Panc1 (cell line): Measurements from ENCODE around the gene SELENOM. TPM values are rescaled to one million over a fixed set of nuclear protein-coding genes. Genes with fewer than 3 reads are reported as not detected.
"Not testable (repeated sequence)": the region's sequence is repeated elsewhere in the genome, so short reads cannot be mapped to it uniquely, and the experiment has no call there.

Experiments used
- ATAC-seq: fragments of 200-7000 bp; cut with Tn5 transposase; 2 replicates; pipeline ENCODE4 v1.9.1; 2020; ENCODE audit warnings: mild to moderate bottlenecking, moderate library complexity
- BruUV-seq: library from RNA; stranded (reverse); fragments of 400-500 nt; replicated peaks from 2 replicates; lab custom pipeline; 2021; lab: Mats Ljungman, UMichigan
- CTCF ChIA-PET: fragments of 300-600 bp; sonication (Branson Sonifier 250); formaldehyde crosslinking; loops from one replicate; lab custom pipeline; 2022; ENCODE audit warnings: antibody characterized with exemption; lab: Charles Lee
- POLR2A ChIA-PET: fragments of 300-600 bp; sonication (Branson Sonifier 250); formaldehyde crosslinking; loops from one replicate; lab custom pipeline; 2022; ENCODE audit warnings: antibody characterized with exemption; lab: Charles Lee
- DNase-seq: peaks from one replicate; pipeline ENCODE4 v3.0.0-alpha.2; 2010; ENCODE audit warnings: low read depth, low spot score
- H3K27ac ChIP-seq: 2 replicates; pipeline ENCODE4 v1.5.1; 2011; ENCODE audit warnings: mild to moderate bottlenecking, low read length, inconsistent platforms
- H3K27me3 ChIP-seq: fragments of 200-500 bp; sonication (Bioruptor generic); 2 replicates; pipeline ENCODE4 v1.6.0; 2014; ENCODE audit warnings: low read length, inconsistent platforms; ENCODE audit not compliant: control insufficient read depth, insufficient read depth
- H3K36me3 ChIP-seq: fragments of 200-500 bp; sonication (Bioruptor generic); 2 replicates; pipeline ENCODE4 v1.5.1; 2014; ENCODE audit warnings: inconsistent platforms, mild to moderate bottlenecking, low read length, moderate library complexity; ENCODE audit not compliant: control insufficient read depth, insufficient read depth
- H3K4me1 ChIP-seq: 2 replicates; pipeline ENCODE4 v1.5.1; 2011; ENCODE audit warnings: inconsistent platforms, mild to moderate bottlenecking, low read length, moderate library complexity; ENCODE audit not compliant: control insufficient read depth, insufficient read depth
- H3K4me3 ChIP-seq, 2 experiments: 2 replicates each; pipeline ENCODE4 v1.5.1; 2011 to 2012; ENCODE audit warnings: low read depth in 2 of 2, low read length in 2 of 2, mild to moderate bottlenecking in 2 of 2, inconsistent platforms in 1 of 2, moderate library complexity in 1 of 2
- H3K9me3 ChIP-seq: fragments of 200-500 bp; sonication (Bioruptor generic); 2 replicates; pipeline ENCODE4 v1.5.1; 2014; ENCODE audit warnings: low read depth, mild to moderate bottlenecking, inconsistent platforms, low read length, moderate library complexity; ENCODE audit not compliant: control insufficient read depth, insufficient read depth
- CTCF ChIP-seq: fragments of 450-650 bp; IDR thresholded peaks from 2 replicates; pipeline ENCODE4 v1.5.1; 2017; ENCODE audit warnings: mild to moderate bottlenecking
- POLR2AphosphoS5 ChIP-seq: IDR thresholded peaks from 2 replicates; pipeline ENCODE4 v1.6.1; 2012; ENCODE audit warnings: mild to moderate bottlenecking, low read depth, low read length, moderate library complexity
- REST ChIP-seq, 2 experiments: IDR thresholded peaks; 2 replicates each; pipeline ENCODE4 v1.6.1; 2011 to 2012; ENCODE audit warnings: low read depth in 2 of 2, control low read depth in 1 of 2, low read length in 1 of 2, mild to moderate bottlenecking in 1 of 2, moderate library complexity in 1 of 2; ENCODE audit not compliant: insufficient read depth in 1 of 2
- SIN3A ChIP-seq: IDR thresholded peaks from 2 replicates; pipeline ENCODE4 v1.6.1; 2012; ENCODE audit warnings: low read depth, mild to moderate bottlenecking, low read length, moderate library complexity, borderline replicate concordance; ENCODE audit not compliant: insufficient read depth
- TCF7L2 ChIP-seq: IDR thresholded peaks from 2 replicates; pipeline ENCODE4 v1.6.1; 2011; ENCODE audit warnings: mild to moderate bottlenecking, low read depth, low read length, inconsistent platforms
- in situ Hi-C: cut with HindIII; loops from 2 replicates; pipeline ENCODE4 v1.10.0; 2016; ENCODE audit warnings: low sequenced_read_pairs, low pct_unique_long_range_greater_than_20kb
- intact Hi-C: fragments of 100-400 bp; cut with micrococcal nuclease; formaldehyde crosslinking; loops from one replicate; pipeline ENCODE4 v1.10.0; 2022; ENCODE audit not compliant: unreplicated experiment
- total RNA-seq: library from RNA; stranded (reverse); gene quantifications from one replicate; pipeline ENCODE4 v1.2.1, GENCODE V29; 2021; ENCODE audit not compliant: unreplicated experiment

SELENOM gene
- total RNA-seq, 1 experiment from 2014 or later = 84.4 TPM

GRCh38 chr22:31064369-31064768 is 43.0 kb downstream of the SELENOM start:
- ATAC-seq (no peak), DNase-seq (no peak)
- Histone ChIP-seq H3K27ac (no peak overlapping the region), H3K4me1 (no peaks in the 10 kb centered on the region), H3K36me3 (peaks cover 4% of the 10 kb centered on the region; the same call in 1 of the 2 replicates), H3K27me3 (no peaks in the 10 kb centered on the region), H3K9me3 (no peaks in the 10 kb centered on the region), H3K4me3 (no peak overlapping the region)
- CTCF ChIA-PET = no interaction called here
- in situ Hi-C loops = no loop called here
- POLR2A ChIA-PET = interaction anchor here (0.5 kb wide), 1 partner anchor 18 kb away, joined by 11 read pairs; no protein-coding TSS in a partner anchor
- BruUV-seq = no TSS peak
- no peak for TF ChIP-seq SIN3A
- TF ChIP-seq CTCF = no peak
- TF ChIP-seq POLR2AphosphoS5 = no peak
- no peak for TF ChIP-seq TCF7L2
- no peak for TF ChIP-seq REST (IDR thresholded peaks at IDR 0.05; ENCODE audit: insufficient read depth in 1 of 2, low read depth in 2 of 2, low read length in 1 of 2)
- intact Hi-C loops = no loop called here

DNA sequence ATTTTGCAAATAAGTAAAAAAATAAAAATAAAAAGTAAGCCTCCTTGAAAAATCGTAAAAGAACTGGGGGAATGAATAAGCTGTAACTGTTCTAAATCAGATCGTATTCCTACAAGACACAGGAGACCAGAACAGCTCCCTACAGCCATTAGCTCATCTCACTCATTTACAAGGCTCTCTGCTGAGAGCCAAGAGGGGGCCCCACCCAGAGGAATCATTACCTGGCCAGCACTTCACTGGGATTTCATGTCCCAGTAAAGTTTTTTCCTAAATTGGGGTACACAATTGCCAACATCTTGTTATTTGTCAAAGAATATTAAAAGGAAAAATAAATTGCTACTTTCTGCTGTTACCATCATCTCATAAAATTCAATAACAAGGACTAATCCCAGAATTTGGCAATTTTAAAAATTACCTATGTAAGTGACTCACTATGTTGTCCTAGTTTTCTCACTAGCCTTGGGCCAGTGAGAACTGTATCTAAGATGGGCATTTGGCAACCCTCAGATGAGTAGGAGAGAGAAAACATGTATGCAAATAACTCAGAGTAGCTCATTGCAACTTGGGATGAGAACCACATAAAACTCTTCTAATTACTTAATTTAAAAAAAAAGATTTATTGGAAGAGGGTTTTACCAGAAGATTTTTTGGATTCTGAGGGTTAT is 44.7 kb downstream of the SELENOM start:
- no peaks in the 10 kb centered on the region for H3K27me3 ChIP-seq
- ChIA-PET CTCF (no interaction called here), POLR2A (no interaction called here)
- no peaks in the 10 kb centered on the region for H3K9me3 ChIP-seq
- in situ Hi-C loops = no loop called here
- H3K36me3 ChIP-seq = peaks cover 4% of the 10 kb centered on the region; the same call in 1 of the 2 replicates
- no peak overlapping the region for H3K4me3 ChIP-seq
- intact Hi-C loops = no loop called here
- no TSS peak for BruUV-seq
- no peak overlapping the region for H3K27ac ChIP-seq
- ATAC-seq = no peak
- no peak for DNase-seq
- no peaks in the 10 kb centered on the region for H3K4me1 ChIP-seq
- TF ChIP-seq TCF7L2 (no peak), POLR2AphosphoS5 (no peak), REST (IDR thresholded peaks at IDR 0.05; ENCODE audit: insufficient read depth in 1 of 2, low read depth in 2 of 2, low read length in 1 of 2) (no peak), SIN3A (no peak), CTCF (no peak)

- H3K9me3 ChIP-seq, BruUV-seq, H3K27me3 ChIP-seq, POLR2A ChIA-PET, in situ Hi-C loops, CTCF ChIA-PET, intact Hi-C loops, H3K36me3 ChIP-seq, H3K27ac ChIP-seq, H3K4me1 ChIP-seq, H3K4me3 ChIP-seq, DNase-seq, ATAC-seq: not testable (repeated sequence)
These were observed 47.7 kb downstream of the SELENOM start for GRCh38 chr22:31059663-31060062.
